WTC11 (cell line): ENCODE measurements around the gene NEMP2. TPM values are rescaled to one million over a fixed set of nuclear protein-coding genes. Genes with fewer than 3 reads are reported as not detected.

ENCODE experiments used
- ATAC-seq: fragments of 200-7000 bp; cut with Tn5 transposase; 2 replicates; pipeline ENCODE4 v1.10.0; 2021; ENCODE audit warnings: mild to moderate bottlenecking, moderate library complexity
- CTCF ChIA-PET: fragments of 300-600 bp; sonication (Branson Sonifier 250); formaldehyde crosslinking; loops from one replicate; lab custom pipeline; 2021; ENCODE audit warnings: antibody characterized with exemption; lab: Charles Lee
- POLR2A ChIA-PET: fragments of 350-600 bp; sonication (Branson Sonifier 250); formaldehyde crosslinking; loops from one replicate; lab custom pipeline; 2021; ENCODE audit warnings: antibody characterized with exemption; lab: Charles Lee
- DNase-seq: peaks from one replicate; pipeline ENCODE4 v3.0.0; 2021; ENCODE audit warnings: low spot score
- H3K27ac Mint-ChIP-seq: 2 replicates; pipeline ENCODE4 v1.8.0; 2021; ENCODE audit warnings: mixed read lengths
- H3K27me3 Mint-ChIP-seq: 2 replicates; pipeline ENCODE4 v1.8.0; 2021; ENCODE audit warnings: low read depth, mild to moderate bottlenecking, moderate library complexity, mixed read lengths
- H3K36me3 Mint-ChIP-seq: 2 replicates; pipeline ENCODE4 v1.8.0; 2021; ENCODE audit warnings: mixed read lengths
- H3K4me1 Mint-ChIP-seq: 2 replicates; pipeline ENCODE4 v1.8.0; 2022; ENCODE audit warnings: mixed read lengths
- H3K4me3 Mint-ChIP-seq: 2 replicates; pipeline ENCODE4 v1.8.0; 2021; ENCODE audit warnings: mild to moderate bottlenecking, moderate library complexity, mixed read lengths
- H3K9me3 Mint-ChIP-seq: 2 replicates; pipeline ENCODE4 v1.8.0; 2021; ENCODE audit warnings: mixed read lengths
- ATF1 ChIP-seq: sonication (generic); formaldehyde crosslinking; IDR thresholded peaks from 2 replicates; pipeline ENCODE4 v1.8.1; 2023; ENCODE audit warnings: mild to moderate bottlenecking, moderate library complexity, missing genetic modification reagents
- CDX4 ChIP-seq: fragments of 250-450 bp; sonication (Bioruptor Pico); IDR thresholded peaks from 2 replicates; pipeline ENCODE4 v1.9.0; 2021; ENCODE audit warnings: moderate library complexity, mild to moderate bottlenecking, inconsistent platforms, borderline replicate concordance
- E2F5 ChIP-seq: sonication (generic); formaldehyde crosslinking; IDR thresholded peaks from 2 replicates; pipeline ENCODE4 v1.8.1; 2022; ENCODE audit warnings: mild to moderate bottlenecking, moderate library complexity, missing genetic modification reagents
- ELF4 ChIP-seq: sonication (generic); formaldehyde crosslinking; IDR thresholded peaks from 2 replicates; pipeline ENCODE4 v1.8.1; 2022; ENCODE audit warnings: low read depth, mild to moderate bottlenecking, moderate library complexity, missing genetic modification reagents
- ERG ChIP-seq: fragments of 250-450 bp; sonication (Bioruptor Pico); IDR thresholded peaks from 2 replicates; pipeline ENCODE4 v1.8.0; 2021; ENCODE audit warnings: mild to moderate bottlenecking
- FOXP1 ChIP-seq: sonication (generic); formaldehyde crosslinking; IDR thresholded peaks from 2 replicates; pipeline ENCODE4 v1.8.0; 2022; ENCODE audit warnings: missing genetic modification reagents, mild to moderate bottlenecking, moderate library complexity, borderline replicate concordance
- GRHL2 ChIP-seq: fragments of 250-450 bp; sonication (Bioruptor Pico); IDR thresholded peaks from 2 replicates; pipeline ENCODE4 v1.8.0; 2022; ENCODE audit warnings: mild to moderate bottlenecking, moderate library complexity; ENCODE audit not compliant: insufficient replicate concordance, severe bottlenecking
- GTF2I ChIP-seq: fragments of 250-450 bp; sonication (Bioruptor Pico); conservative IDR thresholded peaks from 2 replicates; pipeline ENCODE4 v1.4.0; 2021; ENCODE audit warnings: mild to moderate bottlenecking
- HMGA2 ChIP-seq: fragments of 250-450 bp; sonication (Bioruptor Pico); IDR thresholded peaks from 2 replicates; pipeline ENCODE4 v1.4.0; 2021; ENCODE audit warnings: mild to moderate bottlenecking, moderate library complexity
- IRF2 ChIP-seq: sonication (generic); formaldehyde crosslinking; IDR thresholded peaks from 2 replicates; pipeline ENCODE4 v1.8.0; 2022; ENCODE audit warnings: low read depth, missing genetic modification reagents, borderline replicate concordance
- MAX ChIP-seq: sonication (generic); formaldehyde crosslinking; IDR thresholded peaks from 2 replicates; pipeline ENCODE4 v1.8.0; 2022; ENCODE audit warnings: mild to moderate bottlenecking, missing genetic modification reagents
- MYBL2 ChIP-seq: sonication (generic); formaldehyde crosslinking; IDR thresholded peaks from 2 replicates; pipeline ENCODE4 v1.8.1; 2023; ENCODE audit warnings: mild to moderate bottlenecking, moderate library complexity, missing genetic modification reagents
- NFATC4 ChIP-seq: fragments of 250-450 bp; sonication (Bioruptor Pico); IDR thresholded peaks from 2 replicates; pipeline ENCODE4 v1.9.0; 2021; ENCODE audit warnings: mild to moderate bottlenecking
- NR3C1 ChIP-seq: sonication (generic); formaldehyde crosslinking; conservative IDR thresholded peaks from 2 replicates; pipeline ENCODE4 v1.8.1; 2023; ENCODE audit warnings: low read depth, mild to moderate bottlenecking, missing genetic modification reagents
- OVOL2 ChIP-seq: fragments of 250-450 bp; sonication (Bioruptor Pico); IDR thresholded peaks from 2 replicates; pipeline ENCODE4 v1.9.0; 2021; ENCODE audit warnings: mild to moderate bottlenecking, borderline replicate concordance
- PREB ChIP-seq: sonication (generic); formaldehyde crosslinking; IDR thresholded peaks from 2 replicates; pipeline ENCODE4 v1.8.1; 2022; ENCODE audit warnings: mild to moderate bottlenecking, missing genetic modification reagents, moderate library complexity, borderline replicate concordance
- RELA ChIP-seq: sonication (generic); formaldehyde crosslinking; IDR thresholded peaks from 2 replicates; pipeline ENCODE4 v1.8.1; 2022; ENCODE audit warnings: missing genetic modification reagents, mild to moderate bottlenecking, borderline replicate concordance
- SP1 ChIP-seq: sonication (generic); formaldehyde crosslinking; conservative IDR thresholded peaks from 2 replicates; pipeline ENCODE4 v1.8.1; 2022; ENCODE audit warnings: missing genetic modification reagents
- TP53 ChIP-seq: sonication (generic); formaldehyde crosslinking; IDR thresholded peaks from 2 replicates; pipeline ENCODE4 v1.8.1; 2023; ENCODE audit warnings: mild to moderate bottlenecking, missing genetic modification reagents
- ZNF138 ChIP-seq: sonication (generic); formaldehyde crosslinking; conservative IDR thresholded peaks from 2 replicates; pipeline ENCODE4 v1.8.1; 2022; ENCODE audit warnings: mild to moderate bottlenecking, moderate library complexity, missing genetic modification reagents
- ZNF219 ChIP-seq: sonication (generic); formaldehyde crosslinking; IDR thresholded peaks from 2 replicates; pipeline ENCODE4 v1.8.0; 2023; ENCODE audit warnings: missing genetic modification reagents, mild to moderate bottlenecking, borderline replicate concordance
- ZNF425 ChIP-seq: fragments of 250-450 bp; sonication (Bioruptor Pico); conservative IDR thresholded peaks from 2 replicates; pipeline ENCODE4 v1.9.0; 2021; ENCODE audit warnings: mild to moderate bottlenecking
- ZNF671 ChIP-seq: fragments of 250-450 bp; sonication (Bioruptor Pico); IDR thresholded peaks from 2 replicates; pipeline ENCODE4 v1.8.0; 2021; ENCODE audit warnings: mild to moderate bottlenecking
- total RNA-seq: library from RNA; stranded (reverse); gene quantifications from 3 replicates; pipeline ENCODE4 v1.2.3, GENCODE V29; 2021

NEMP2 gene
- total RNA-seq, 1 experiment from 2014 or later, result 7.2 TPM

- ATAC-seq, result no peak
- H3K4me3 Mint-ChIP-seq, result no peak overlapping the region
- DNase-seq, result no peak
- H3K27ac Mint-ChIP-seq, result no peak overlapping the region
- H3K27me3 Mint-ChIP-seq, result no peaks in the 10 kb centered on the region
- no peaks in the 10 kb centered on the region for H3K9me3 Mint-ChIP-seq
- TF ChIP-seq ELF4 (CRISPR knock-in tag), result no peak
- H3K36me3 Mint-ChIP-seq, result no peaks in the 10 kb centered on the region
- H3K4me1 Mint-ChIP-seq, result no peaks in the 10 kb centered on the region
- POLR2A ChIA-PET, result no interaction called here
- CTCF ChIA-PET, result no interaction called here
These were observed 19.8 kb downstream of the NEMP2 start for GRCh38 chr2:190514676-190515075.

- Mint-ChIP-seq H3K4me1 (no peaks in the 10 kb centered on the region), H3K27ac (no peak overlapping the region), H3K36me3 (no peaks in the 10 kb centered on the region), H3K27me3 (no peaks in the 10 kb centered on the region), H3K9me3 (no peaks in the 10 kb centered on the region), H3K4me3 (no peak overlapping the region)
- ChIA-PET POLR2A (no interaction called here), CTCF (no interaction called here)
- ATAC-seq (no peak), DNase-seq (no peak)
- TF ChIP-seq ZNF138 (CRISPR knock-in tag) (no peak), MAX (CRISPR knock-in tag) (no peak), FOXP1 (CRISPR knock-in tag) (no peak), IRF2 (CRISPR knock-in tag) (no peak), RELA (CRISPR knock-in tag) (no peak), ATF1 (CRISPR knock-in tag) (no peak), ZNF219 (CRISPR knock-in tag) (no peak), ERG (CRISPR knock-in tag) (no peak), ZNF671 (CRISPR knock-in tag) (no peak), NFATC4 (CRISPR knock-in tag) (no peak), TP53 (no peak), MYBL2 (CRISPR knock-in tag) (no peak), E2F5 (CRISPR knock-in tag) (no peak), SP1 (CRISPR knock-in tag) (no peak), NR3C1 (CRISPR knock-in tag) (no peak)
These were observed 20.6 kb downstream of the NEMP2 start for GRCh38 chr2:190513877-190514276.

- ChIA-PET CTCF (no interaction called here), POLR2A (no interaction called here)
- no peaks in the 10 kb centered on the region for H3K36me3 Mint-ChIP-seq
- H3K4me3 Mint-ChIP-seq, result no peak overlapping the region
- no peak overlapping the region for H3K27ac Mint-ChIP-seq
- no peak for ATAC-seq
- DNase-seq, result no peak
- H3K27me3 Mint-ChIP-seq, result no peaks in the 10 kb centered on the region
- no peaks in the 10 kb centered on the region for H3K9me3 Mint-ChIP-seq
- no peaks in the 10 kb centered on the region for H3K4me1 Mint-ChIP-seq
- TF ChIP-seq OVOL2, result no peak
- TF ChIP-seq ELF4 (CRISPR knock-in tag), result no peak
- TF ChIP-seq PREB, result no peak
- TF ChIP-seq CDX4 (CRISPR knock-in tag), result no peak
- no peak for TF ChIP-seq RELA (CRISPR knock-in tag)
- TF ChIP-seq GRHL2 (CRISPR knock-in tag), result no peak
- TF ChIP-seq HMGA2 (CRISPR knock-in tag), result no peak
- no peak for TF ChIP-seq ZNF425
- no peak for TF ChIP-seq ZNF219 (CRISPR knock-in tag)
- TF ChIP-seq GTF2I (CRISPR knock-in tag), result no peak
These were observed 21.9 kb downstream of the NEMP2 start for GRCh38 chr2:190512539-190513095.
